T-helper 2 cell treated with Interferon-gamma antibody and Interleukin-4, amounts not matched to agents 5 μg/mL and 100 μg/mL, for 36 hours (primary cell): Measurements from ENCODE around the gene EHD1.
A peak's percentile ranks its signal among the peaks of the same experiment; 100 is the strongest.

ENCODE experiments used
- DNase-seq: peaks from one replicate; pipeline ENCODE4 v3.0.0; 2021; ENCODE audit warnings: low spot score
- H3K27ac Mint-ChIP-seq: one replicate; pipeline ENCODE4 v1.8.0; 2021; ENCODE audit warnings: mild to moderate bottlenecking, mixed read lengths
- H3K27me3 Mint-ChIP-seq: one replicate; pipeline ENCODE4 v1.8.0; 2021; ENCODE audit warnings: low read depth, mixed read lengths
- H3K36me3 Mint-ChIP-seq: one replicate; pipeline ENCODE4 v1.8.0; 2021; ENCODE audit warnings: low read depth, mixed read lengths
- H3K4me1 Mint-ChIP-seq: one replicate; pipeline ENCODE4 v1.8.0; 2021; ENCODE audit warnings: low read depth, mixed read lengths
- H3K4me3 Mint-ChIP-seq: one replicate; pipeline ENCODE4 v1.8.0; 2022; ENCODE audit warnings: mild to moderate bottlenecking, moderate library complexity, mixed read lengths
- H3K9me3 Mint-ChIP-seq: one replicate; pipeline ENCODE4 v1.8.0; 2021; ENCODE audit warnings: mixed read lengths

EHD1 gene

DNA sequence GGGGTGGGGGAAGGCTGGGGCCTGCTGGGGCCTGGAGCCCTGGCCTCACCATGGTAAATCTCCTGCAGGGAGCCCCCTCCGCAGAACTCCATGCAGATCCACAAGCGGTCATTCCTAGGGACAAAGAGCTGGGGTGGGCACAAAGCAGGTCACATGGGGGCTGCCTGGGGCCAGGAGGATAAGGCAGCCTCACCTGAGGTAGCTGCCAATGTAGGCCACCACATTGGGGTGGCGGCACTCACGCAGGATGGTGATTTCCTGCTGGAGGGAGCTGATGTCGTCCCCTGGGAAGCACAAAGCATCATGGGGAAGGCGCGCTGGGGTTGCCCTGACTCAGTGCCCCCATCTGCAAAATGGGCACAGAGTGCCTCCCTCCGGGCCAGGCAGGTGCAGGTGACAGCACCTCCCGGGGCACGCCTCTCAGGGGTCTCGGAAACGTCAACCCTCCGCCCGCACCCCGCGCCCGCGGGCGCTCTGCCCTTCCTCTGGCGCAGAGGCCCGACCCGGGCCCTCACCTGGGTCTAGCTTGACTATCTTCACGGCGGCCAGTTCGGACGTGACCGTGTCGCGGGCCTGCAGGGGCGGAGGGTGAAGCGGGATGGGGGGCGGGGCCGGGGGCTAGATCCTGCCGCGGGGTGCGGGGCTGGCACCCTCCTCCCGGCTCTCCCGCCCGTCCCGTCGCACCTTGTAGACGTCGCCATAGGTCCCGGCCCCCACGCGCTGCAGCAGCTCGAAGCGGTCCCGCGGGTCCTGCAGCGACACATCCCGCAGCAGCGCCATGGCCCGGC lies 75.9 kb downstream of the EHD1 start:
- peaks cover 12% of the 10 kb centered on the region for H3K4me1 Mint-ChIP-seq
- peak overlapping the region; percentile 76 for H3K27ac Mint-ChIP-seq
- DNase-seq: peak; percentile 19
- H3K27me3 Mint-ChIP-seq: no peaks in the 10 kb centered on the region
- peaks cover 24% of the 10 kb centered on the region for H3K36me3 Mint-ChIP-seq
- no peaks in the 10 kb centered on the region for H3K9me3 Mint-ChIP-seq
- H3K4me3 Mint-ChIP-seq: peak overlapping the region; percentile 83
